HG02852 (cell line): ENCODE data around the gene TRPC4.
"Not testable (repeated sequence)": the region's sequence is repeated elsewhere in the genome, so short reads cannot be mapped to it uniquely, and the experiment has no call there.

Experiments
- ATAC-seq: cut with Tn5 transposase; IDR thresholded peaks from one replicate; pipeline ENCODE4 v1.9.1; 2021; ENCODE audit warnings: mild to moderate bottlenecking, moderate library complexity; ENCODE audit not compliant: unreplicated experiment

TRPC4 gene

GRCh38 chr13:37613236-37613635 is 256.3 kb downstream of the TRPC4 start:
- ATAC-seq, result no peak

- no peak for ATAC-seq
These were observed 260.7 kb downstream of the TRPC4 start for GRCh38 chr13:37608750-37609339.

GRCh38 chr13:37602733-37603381 is 266.7 kb downstream of the TRPC4 start:
- ATAC-seq, result no peak

GRCh38 chr13:37601648-37602440 is 267.7 kb downstream of the TRPC4 start:
- ATAC-seq, result no peak

- no peak for ATAC-seq
These were observed 270.1 kb downstream of the TRPC4 start for GRCh38 chr13:37599519-37599918.

- ATAC-seq, result no peak
These were observed 271.0 kb downstream of the TRPC4 start, which contains the start of gene POSTN for GRCh38 chr13:37598597-37598996. Gene POSTN, minus strand, starts transcription at chr13:37598768. Its CDS starts 42 bp downstream, at chr13:37598726.

- no peak for ATAC-seq
These were observed 272.0 kb downstream of the TRPC4 start for GRCh38 chr13:37597477-37598025.

GRCh38 chr13:37596805-37597204 is 272.8 kb downstream of the TRPC4 start:
- ATAC-seq, result no peak

- ATAC-seq, result no peak
These were observed 274.4 kb downstream of the TRPC4 start for GRCh38 chr13:37595162-37595561.

- no peak for ATAC-seq
These were observed 275.0 kb downstream of the TRPC4 start for GRCh38 chr13:37594550-37594949.

- ATAC-seq, result not testable (repeated sequence)
These were observed 280.2 kb downstream of the TRPC4 start for GRCh38 chr13:37589381-37589780.

GRCh38 chr13:37587236-37587635 is 282.3 kb downstream of the TRPC4 start:
- no peak for ATAC-seq
